IMR-90 (cell line): ENCODE data around the gene METTL17. TPM values are rescaled to one million over a fixed set of nuclear protein-coding genes. Genes with fewer than 3 reads are reported as not detected.

ENCODE experiments used
- ATAC-seq: fragments of 200-7000 bp; cut with Tn5 transposase; 2 replicates; pipeline ENCODE4 v1.9.1; 2020; ENCODE audit warnings: low read depth, mild to moderate bottlenecking, moderate library complexity
- BruUV-seq: library from RNA; stranded (reverse); fragments of 400-500 nt; replicated peaks from 2 replicates; lab custom pipeline; 2021; lab: Mats Ljungman, UMichigan
- CTCF ChIA-PET: fragments of 300-600 bp; formaldehyde crosslinking; extraction: SDS; loops from one replicate; lab custom pipeline; 2021; ENCODE audit warnings: antibody characterized with exemption; lab: Yijun Ruan, JAX
- POLR2A ChIA-PET: fragments of 300-600 bp; sonication (Branson Sonifier 250); formaldehyde crosslinking; loops from one replicate; lab custom pipeline; 2022; ENCODE audit warnings: antibody characterized with exemption; ENCODE audit not compliant: unreplicated experiment; lab: Charles Lee
- DNase-seq: peaks from one replicate; pipeline ENCODE4 v3.0.0; 2013
- H2AFZ ChIP-seq: replicated peaks from 2 replicates; pipeline ENCODE3; 2013; ENCODE audit warnings: low read length, mild to moderate bottlenecking; ENCODE audit not compliant: poor library complexity
- H2AK5ac ChIP-seq: 2 replicates; pipeline ENCODE4 v1.6.1; 2013; ENCODE audit warnings: low read depth, low read length, inconsistent platforms
- H2AK9ac ChIP-seq: replicated peaks from 2 replicates; pipeline ENCODE3; 2013; ENCODE audit warnings: mild to moderate bottlenecking, low read depth, low read length, moderate library complexity; ENCODE audit not compliant: poor library complexity
- H2BK120ac ChIP-seq: 2 replicates; pipeline ENCODE4 v1.6.1; 2013; ENCODE audit warnings: low read depth, low read length, inconsistent platforms
- H2BK15ac ChIP-seq: 3 replicates; pipeline ENCODE4 v1.6.1; 2013; ENCODE audit warnings: low read depth, low read length, inconsistent platforms
- H2BK20ac ChIP-seq: 2 replicates; pipeline ENCODE4 v1.6.1; 2013; ENCODE audit warnings: low read depth, mild to moderate bottlenecking, inconsistent platforms, low read length, moderate library complexity
- H2BK5ac ChIP-seq: 2 replicates; pipeline ENCODE4 v1.6.1; 2013; ENCODE audit warnings: mild to moderate bottlenecking, low read depth, low read length, inconsistent platforms; ENCODE audit not compliant: poor library complexity, severe bottlenecking
- H3K14ac ChIP-seq: replicated peaks from 2 replicates; pipeline ENCODE4 v1.6.1; 2013; ENCODE audit warnings: low read depth, low read length, inconsistent platforms
- H3K18ac ChIP-seq: 2 replicates; pipeline ENCODE4 v1.6.1; 2013; ENCODE audit warnings: low read depth, low read length, control low read depth
- H3K23ac ChIP-seq: 2 replicates; pipeline ENCODE4 v1.6.1; 2013; ENCODE audit warnings: low read depth, low read length, inconsistent platforms
- H3K27ac ChIP-seq: 2 replicates; pipeline ENCODE4 v1.5.1; 2013; ENCODE audit warnings: mild to moderate bottlenecking, control low read depth, low read length; ENCODE audit not compliant: insufficient read depth
- H3K27me3 ChIP-seq: 2 replicates; pipeline ENCODE4 v1.6.1; 2013; ENCODE audit warnings: low read length; ENCODE audit not compliant: control insufficient read depth, insufficient read depth
- H3K36me3 ChIP-seq: 2 replicates; pipeline ENCODE4 v1.6.1; 2013; ENCODE audit warnings: low read length, mixed read lengths; ENCODE audit not compliant: control insufficient read depth, insufficient read depth
- H3K4ac ChIP-seq: 2 replicates; pipeline ENCODE4 v1.6.1; 2013; ENCODE audit warnings: low read depth, low read length, inconsistent platforms
- H3K4me1 ChIP-seq: 2 replicates; pipeline ENCODE4 v1.6.1; 2013; ENCODE audit warnings: low read length, mixed read lengths; ENCODE audit not compliant: control insufficient read depth, insufficient read depth
- H3K4me2 ChIP-seq: 2 replicates; pipeline ENCODE4 v1.6.1; 2013; ENCODE audit warnings: low read depth, mild to moderate bottlenecking, control low read depth, low read length, moderate library complexity
- H3K4me3 ChIP-seq: 2 replicates; pipeline ENCODE4 v1.5.1; 2013; ENCODE audit warnings: low read depth, mild to moderate bottlenecking, control low read depth, low read length, moderate library complexity; ENCODE audit not compliant: insufficient read depth
- H3K56ac ChIP-seq: 2 replicates; pipeline ENCODE4 v1.6.1; 2013; ENCODE audit warnings: low read length, inconsistent platforms; ENCODE audit not compliant: insufficient read depth; ENCODE audit errors: extremely low read depth
- H3K79me1 ChIP-seq, 2 experiments: 2 replicates each; pipeline ENCODE4 v1.6.1; 2013; ENCODE audit warnings: low read length in 2 of 2, inconsistent platforms in 1 of 2, low read depth in 1 of 2
- H3K9ac ChIP-seq: 2 replicates; pipeline ENCODE4 v1.6.1; 2013; ENCODE audit warnings: low read depth, low read length, control low read depth
- H3K9me1 ChIP-seq: 2 replicates; pipeline ENCODE4 v1.6.1; 2013; ENCODE audit warnings: low read length, inconsistent platforms; ENCODE audit not compliant: insufficient read depth
- H3K9me3 ChIP-seq: 2 replicates; pipeline ENCODE4 v1.6.1; 2013; ENCODE audit warnings: low read length; ENCODE audit not compliant: control insufficient read depth, insufficient read depth
- H4K20me1 ChIP-seq: 2 replicates; pipeline ENCODE4 v1.6.1; 2013; ENCODE audit warnings: low read length, inconsistent platforms; ENCODE audit not compliant: insufficient read depth
- H4K5ac ChIP-seq: 2 replicates; pipeline ENCODE4 v1.6.1; 2013; ENCODE audit warnings: mild to moderate bottlenecking, low read depth, low read length, control low read depth
- H4K8ac ChIP-seq, 2 experiments: 2 replicates each; pipeline ENCODE4 v1.6.1; 2013; ENCODE audit warnings: low read depth in 2 of 2, low read length in 2 of 2, control low read depth in 1 of 2, inconsistent platforms in 1 of 2
- H4K91ac ChIP-seq: 2 replicates; pipeline ENCODE4 v1.6.1; 2013; ENCODE audit warnings: low read depth, low read length, inconsistent platforms; ENCODE audit not compliant: insufficient read depth
- MAZ ChIP-seq: IDR thresholded peaks from 2 replicates; pipeline ENCODE4 v1.6.1; 2012; ENCODE audit warnings: low read depth, mild to moderate bottlenecking, low read length, improper control_type of control experiment, moderate library complexity, borderline replicate concordance
- MXI1 ChIP-seq: IDR thresholded peaks from 2 replicates; pipeline ENCODE4 v1.6.1; 2012; ENCODE audit warnings: low read depth, mild to moderate bottlenecking, low read length, moderate library complexity, borderline replicate concordance
- WGBS, 2 experiments: methylation state at CpG; one replicate each; pipeline versions ENCODE4 v1.1.5 to v1.1.7; 2013; ENCODE audit warnings: missing lambda C conversion rate in 2 of 2; ENCODE audit not compliant: insufficient read length in 1 of 2; ENCODE audit errors: extremely low coverage in 2 of 2; 5-methylcytosine and 5-hydroxymethylcytosine counted together
- dilution Hi-C: fragments of 300-500 bp; cut with HindIII; formaldehyde crosslinking; loops from one replicate; pipeline ENCODE4 v1.14.3; 2018; ENCODE audit warnings: low sequenced_read_pairs; ENCODE audit not compliant: unreplicated experiment
- in situ Hi-C: fragments of 300-500 bp; cut with MboI; formaldehyde crosslinking; loops from 3 replicates; pipeline ENCODE4 v1.14.3; 2019; ENCODE audit warnings: low sequenced_read_pairs, inconsistent platforms, mixed read lengths
- intact Hi-C: fragments of 100-400 bp; cut with micrococcal nuclease; formaldehyde crosslinking; loops from 2 replicates; pipeline ENCODE4 v1.10.0; 2022
- polyA plus RNA-seq, 3 experiments: library from polyadenylated mRNA; depleted of rRNA; stranded (reverse); fragments of >200 nt; gene quantifications; 2 replicates each; pipeline ENCODE4 v1.2.3, GENCODE V29; 2012; ENCODE audit warnings: low replicate concordance in 1 of 3
- total RNA-seq: library from RNA; depleted of rRNA; stranded (reverse); fragments of >200 nt; gene quantifications from 2 replicates; pipeline ENCODE4 v1.2.3, GENCODE V29; 2012

The METTL17 gene
- total and polyA plus RNA-seq, 2 of the 4 experiments (the other 2 are of a cell fraction): 32.8 to 69.7 TPM

GRCh38 chr14:21038441-21039422 is 49.0 kb downstream of the METTL17 start:
- intact Hi-C loops: no loop called here
- no peak overlapping the region for H4K8ac ChIP-seq
- H2BK15ac ChIP-seq: no peak overlapping the region
- no peaks in the 10 kb centered on the region for H3K79me1 ChIP-seq
- POLR2A ChIA-PET: no interaction called here
- no peak overlapping the region for H3K4me3 ChIP-seq
- WGBS, 2 experiments: 0% methylated on average over 1 of the region's 10 CpGs; no CpG with 5 or more reads in 1 of the 2 experiments
- H3K9me3 ChIP-seq: no peaks in the 10 kb centered on the region
- no peak overlapping the region for H3K56ac ChIP-seq
- H2AFZ ChIP-seq: peak overlapping the region; percentile 83
- DNase-seq (peak; percentile 43), ATAC-seq (peak; percentile 84)
- H3K27me3 ChIP-seq: peaks cover 38% of the 10 kb centered on the region
- in situ Hi-C loops: no loop called here
- H2AK5ac ChIP-seq: no peak overlapping the region
- H3K18ac ChIP-seq: no peak overlapping the region
- no TSS peak for BruUV-seq
- no peak overlapping the region for H4K91ac ChIP-seq
- H4K20me1 ChIP-seq: no peaks in the 10 kb centered on the region
- H2AK9ac ChIP-seq: peak overlapping the region; percentile 31
- no peak overlapping the region for H3K9ac ChIP-seq
- peak overlapping the region; percentile 33; the same call in 1 of the 2 replicates for H3K4me2 ChIP-seq
- no peak overlapping the region for H2BK5ac ChIP-seq
- CTCF ChIA-PET: interaction anchor here (1.3 to 3.7 kb wide), 4 partner anchors 24 to 347 kb away, joined by 4 to 37 read pairs (median 6); no protein-coding TSS in a partner anchor
- TF ChIP-seq MXI1 (no peak), MAZ (peak; percentile 17; the same call in 1 of the 2 replicates)
- no peak overlapping the region for H3K27ac ChIP-seq
- dilution Hi-C loops: no loop called here
- no peak overlapping the region; the same call in 1 of the 2 replicates for H3K23ac ChIP-seq
- no peak overlapping the region for H2BK120ac ChIP-seq
- H4K5ac ChIP-seq: no peak overlapping the region; the same call in 1 of the 2 replicates
- peaks cover 2% of the 10 kb centered on the region; the same call in 1 of the 2 replicates for H3K4me1 ChIP-seq
- H2BK20ac ChIP-seq: no peak overlapping the region
- H3K4ac ChIP-seq: no peak overlapping the region
- H3K9me1 ChIP-seq: no peaks in the 10 kb centered on the region
- no peaks in the 10 kb centered on the region for H3K36me3 ChIP-seq
- peak overlapping the region; percentile 1; the same call in 1 of the 2 replicates for H3K14ac ChIP-seq
